ENCODE data around the gene CGB5.
"Not testable (repeated sequence)": the region's sequence is repeated elsewhere in the genome, so short reads cannot be mapped to it uniquely, and the experiment has no call there.

GRCh38 chr19:49042666-49043065 lies 982 bp upstream of the CGB5 start:
- TF ChIP-seq POLR2A (IDR thresholded peaks at IDR 0.05; ENCODE audit: low read length); GATA1 (IDR thresholded peaks at IDR 0.05; ENCODE audit: low read depth, low read length): not testable (repeated sequence)

All from erythroblast (primary cell).